Cardiac fibroblast (primary cell): Measurements from ENCODE around the gene ATG4D.
"Not testable (repeated sequence)": the region's sequence is repeated elsewhere in the genome, so short reads cannot be mapped to it uniquely, and the experiment has no call there.

Experiments
- DNase-seq, 2 donors: peaks; one replicate each; pipeline versions ENCODE4 v3.0.0 to v3.0.0-alpha.2; 2010; ENCODE audit warnings: low read depth in 2 of 2
- H3K4me3 ChIP-seq, 2 donors: replicated peaks in 1 of 2; 1 replicate in 1 of 2; 2 replicates in 1 of 2; pipeline ENCODE4 v1.5.1; 2011; ENCODE audit warnings: low read depth in 2 of 2, low read length in 2 of 2, mild to moderate bottlenecking in 2 of 2, moderate library complexity in 1 of 2
- TF ChIP-seq, protein P1 (sequence below): IDR thresholded peaks from one replicate; pipeline ENCODE4 v1.5.1; 2011; ENCODE audit warnings: low read depth, mild to moderate bottlenecking, low read length, inconsistent platforms

ATG4D gene

GRCh38 chr19:10533646-10534386 is 9.9 kb upstream of the ATG4D start:
- DNase-seq = peak; percentile 83 to 90

DNA sequence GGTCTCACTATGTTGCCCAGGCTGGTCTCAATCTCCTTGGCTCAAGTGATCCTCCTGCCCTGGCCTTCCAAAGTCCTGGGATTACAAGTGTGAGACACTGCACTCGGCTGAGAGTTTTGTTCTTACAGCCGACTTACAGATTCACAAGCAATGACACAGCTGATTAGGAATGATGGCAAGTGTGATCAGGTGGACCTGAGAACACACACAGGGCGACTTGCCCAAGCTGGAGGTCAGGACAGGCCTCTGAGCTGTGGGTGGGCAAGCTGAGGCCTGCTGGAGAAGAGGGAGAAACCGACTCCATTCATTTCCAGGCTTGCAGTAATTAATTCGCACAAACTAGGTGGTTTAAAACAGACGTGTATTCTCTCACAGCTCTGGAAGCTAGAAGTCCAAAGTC is 8.1 kb upstream of the ATG4D start:
- DNase-seq = no peak
- TF ChIP-seq, protein P1, sequence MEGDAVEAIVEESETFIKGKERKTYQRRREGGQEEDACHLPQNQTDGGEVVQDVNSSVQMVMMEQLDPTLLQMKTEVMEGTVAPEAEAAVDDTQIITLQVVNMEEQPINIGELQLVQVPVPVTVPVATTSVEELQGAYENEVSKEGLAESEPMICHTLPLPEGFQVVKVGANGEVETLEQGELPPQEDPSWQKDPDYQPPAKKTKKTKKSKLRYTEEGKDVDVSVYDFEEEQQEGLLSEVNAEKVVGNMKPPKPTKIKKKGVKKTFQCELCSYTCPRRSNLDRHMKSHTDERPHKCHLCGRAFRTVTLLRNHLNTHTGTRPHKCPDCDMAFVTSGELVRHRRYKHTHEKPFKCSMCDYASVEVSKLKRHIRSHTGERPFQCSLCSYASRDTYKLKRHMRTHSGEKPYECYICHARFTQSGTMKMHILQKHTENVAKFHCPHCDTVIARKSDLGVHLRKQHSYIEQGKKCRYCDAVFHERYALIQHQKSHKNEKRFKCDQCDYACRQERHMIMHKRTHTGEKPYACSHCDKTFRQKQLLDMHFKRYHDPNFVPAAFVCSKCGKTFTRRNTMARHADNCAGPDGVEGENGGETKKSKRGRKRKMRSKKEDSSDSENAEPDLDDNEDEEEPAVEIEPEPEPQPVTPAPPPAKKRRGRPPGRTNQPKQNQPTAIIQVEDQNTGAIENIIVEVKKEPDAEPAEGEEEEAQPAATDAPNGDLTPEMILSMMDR = no peak

More at GRCh38 chr19:10533646-10534386, 9.9 kb upstream of the ATG4D start:
- TF ChIP-seq, protein P1 = no peak
- no peak overlapping the region for H3K4me3 ChIP-seq

GRCh38 chr19:10537668-10538067 is 6.0 kb upstream of the ATG4D start:
- H3K4me3 ChIP-seq = no peak overlapping the region
- DNase-seq = no peak
- TF ChIP-seq, protein P1 = no peak

More for the DNA sequence above, 8.1 kb upstream of the ATG4D start:
- no peak overlapping the region for H3K4me3 ChIP-seq

GRCh38 chr19:10538204-10538983 is 5.3 kb upstream of the ATG4D start:
- TF ChIP-seq, protein P1 = no peak
- DNase-seq = no peak
- H3K4me3 ChIP-seq = no peak overlapping the region

- H3K4me3 ChIP-seq, DNase-seq: not testable (repeated sequence)
Observed at GRCh38 chr19:10539016-10539415, 4.7 kb upstream of the ATG4D start.

DNA sequence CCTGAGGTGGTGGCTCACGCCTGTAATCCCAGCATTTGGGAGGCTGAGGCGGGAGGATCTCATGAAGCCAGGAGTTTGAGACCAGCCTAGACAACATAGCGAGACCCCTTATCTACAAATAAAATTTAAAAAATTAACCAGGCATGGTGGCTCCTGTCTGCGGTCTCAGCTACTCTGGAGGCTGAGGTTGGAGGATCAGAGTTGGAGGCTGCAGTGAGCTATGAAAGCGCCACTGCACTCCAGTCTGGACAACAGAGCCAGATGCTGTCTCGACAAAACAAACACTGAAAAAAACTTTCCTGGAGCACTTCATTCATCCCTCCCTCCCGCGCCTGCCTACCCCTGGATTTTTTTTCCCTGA is 665 bp upstream of the ATG4D start:
- DNase-seq = no peak
- H3K4me3 ChIP-seq = peak overlapping the region in 1 of 2 donors; percentile 86
- TF ChIP-seq, protein P1 = no peak

DNA sequence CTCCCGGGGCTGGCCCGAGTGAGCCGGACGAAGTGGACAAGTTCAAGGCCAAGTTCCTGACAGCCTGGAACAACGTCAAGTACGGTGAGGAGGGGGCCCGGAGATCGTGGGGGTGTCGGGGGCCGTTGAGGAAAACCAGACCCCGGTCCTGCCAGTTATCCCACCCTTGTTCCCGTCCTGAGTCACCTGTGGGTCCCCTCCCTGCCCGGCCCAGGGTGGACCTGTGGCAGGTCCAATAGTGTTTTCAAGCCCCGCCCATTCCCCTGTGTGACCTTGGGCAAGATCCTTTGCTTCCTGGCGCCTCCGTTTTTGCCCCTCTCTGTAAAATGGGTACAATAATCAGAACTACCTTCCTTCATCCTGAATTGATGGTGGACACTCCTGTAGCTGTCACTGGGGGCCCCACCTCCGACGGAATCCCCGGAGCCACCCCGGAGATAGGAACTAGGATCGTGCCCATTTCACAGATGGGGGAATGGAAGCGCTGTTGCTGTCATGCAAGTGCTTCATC is 593 bp downstream of the ATG4D start:
- H3K4me3 ChIP-seq = peak overlapping the region; percentile 84 to 86
- DNase-seq = no peak
- TF ChIP-seq, protein P1 = no peak
